Neural cell (in vitro differentiated cells): ENCODE measurements around the gene CPNE6. TPM values are rescaled to one million over a fixed set of nuclear protein-coding genes. Genes with fewer than 3 reads are reported as not detected.

Experiments
- H2AFZ ChIP-seq: fragments of 200-600, 300-800 bp; sonication (generic), shearing (Covaris generic); 2 replicates; pipeline ENCODE4 v1.6.0; 2014; ENCODE audit warnings: low read depth, mild to moderate bottlenecking, antibody characterized with exemption, low read length, moderate library complexity
- H3F3A ChIP-seq: fragments of 200-600 bp; shearing (Covaris generic); 2 replicates; pipeline ENCODE4 v1.6.1; 2016; ENCODE audit warnings: mild to moderate bottlenecking, moderate library complexity, mixed read lengths, antibody characterized with exemption, low read length; ENCODE audit not compliant: insufficient read depth, poor library complexity, severe bottlenecking
- H3K27ac ChIP-seq: fragments of 200-600, 300-800 bp; sonication (generic), shearing (Covaris generic); 2 replicates; pipeline ENCODE4 v1.5.1; 2014; ENCODE audit warnings: mild to moderate bottlenecking, low read length, moderate library complexity
- H3K27me3 ChIP-seq: fragments of 300-800, 200-600 bp; sonication (generic), shearing (Covaris generic); 2 replicates; pipeline ENCODE4 v1.6.0; 2014; ENCODE audit warnings: mild to moderate bottlenecking, low read depth, low read length, moderate library complexity; ENCODE audit not compliant: insufficient read depth
- H3K36me3 ChIP-seq: fragments of 300-800, 200-600 bp; sonication (generic), shearing (Covaris generic); 2 replicates; pipeline ENCODE4 v1.5.1; 2014; ENCODE audit warnings: mild to moderate bottlenecking, antibody characterized with exemption, low read length, moderate library complexity; ENCODE audit not compliant: insufficient read depth
- H3K4me2 ChIP-seq: fragments of 300-800, 200-600 bp; sonication (generic), shearing (Covaris generic); 2 replicates; pipeline ENCODE4 v1.6.0; 2014; ENCODE audit warnings: mild to moderate bottlenecking, low read length
- H3K4me3 ChIP-seq: fragments of 300-800, 200-600 bp; sonication (generic), shearing (Covaris generic); 2 replicates; pipeline ENCODE4 v1.5.1; 2014; ENCODE audit warnings: mild to moderate bottlenecking, low read length, moderate library complexity
- H3K79me2 ChIP-seq: fragments of 200-600 bp; shearing (Covaris generic); replicated peaks from 2 replicates; pipeline ENCODE4 v1.6.0; 2014; ENCODE audit warnings: mild to moderate bottlenecking, low read length, moderate library complexity; ENCODE audit not compliant: insufficient read depth
- H3K9ac ChIP-seq: fragments of 300-800, 200-600 bp; sonication (generic), shearing (Covaris generic); 2 replicates; pipeline ENCODE4 v1.6.1; 2016; ENCODE audit warnings: mild to moderate bottlenecking, low read length, mixed read lengths
- H3K9me2 ChIP-seq: fragments of 200-600 bp; shearing (Covaris generic); 2 replicates; pipeline ENCODE4 v1.6.1; 2016; ENCODE audit warnings: mild to moderate bottlenecking, low read length, mixed read lengths; ENCODE audit not compliant: insufficient read depth
- H3K9me3 ChIP-seq: fragments of 200-600, 300-800 bp; sonication (generic), shearing (Covaris generic); 2 replicates; pipeline ENCODE4 v1.6.1; 2016; ENCODE audit warnings: mild to moderate bottlenecking, mixed run types, low read length, moderate library complexity, mixed read lengths
- H4K20me1 ChIP-seq: fragments of 200-600 bp; shearing (Covaris generic); 2 replicates; pipeline ENCODE4 v1.6.1; 2016; ENCODE audit warnings: mild to moderate bottlenecking, mixed run types; ENCODE audit not compliant: insufficient read depth
- CTCF ChIP-seq: fragments of 450-650 bp; IDR thresholded peaks from 2 replicates; pipeline ENCODE4 v1.5.1; 2014; ENCODE audit warnings: antibody characterized with exemption, mild to moderate bottlenecking, moderate library complexity; ENCODE audit not compliant: poor library complexity, severe bottlenecking
- EP300 ChIP-seq: fragments of 450-650 bp; conservative IDR thresholded peaks from 2 replicates; pipeline ENCODE4 v1.6.1; 2014; ENCODE audit warnings: antibody characterized with exemption, mild to moderate bottlenecking, moderate library complexity; ENCODE audit not compliant: poor library complexity, severe bottlenecking
- EZH2 ChIP-seq: fragments of 200-600, 300-800 bp; shearing (Covaris generic), sonication (generic); IDR thresholded peaks from 2 replicates; pipeline ENCODE4 v1.6.1; 2014; ENCODE audit warnings: antibody characterized with exemption, low read length, borderline replicate concordance, mild to moderate bottlenecking; ENCODE audit not compliant: insufficient read depth, poor library complexity, severe bottlenecking
- MXI1 ChIP-seq: fragments of 450-650 bp; conservative IDR thresholded peaks from 2 replicates; pipeline ENCODE4 v1.6.1; 2014; ENCODE audit warnings: antibody characterized with exemption, mild to moderate bottlenecking; ENCODE audit not compliant: poor library complexity, severe bottlenecking
- POLR2AphosphoS5 ChIP-seq: IDR thresholded peaks from 2 replicates; pipeline ENCODE4 v1.6.1; 2012
- RAD21 ChIP-seq: fragments of 450-650 bp; conservative IDR thresholded peaks from 2 replicates; pipeline ENCODE4 v1.6.1; 2014; ENCODE audit warnings: antibody characterized with exemption, mild to moderate bottlenecking, moderate library complexity
- REST ChIP-seq: IDR thresholded peaks from 2 replicates; pipeline ENCODE4 v1.6.1; 2012; ENCODE audit warnings: borderline replicate concordance
- SMC3 ChIP-seq: fragments of 450-650 bp; conservative IDR thresholded peaks from 2 replicates; pipeline ENCODE4 v1.6.1; 2014; ENCODE audit warnings: antibody characterized with exemption, mild to moderate bottlenecking, moderate library complexity; ENCODE audit not compliant: poor library complexity
- TAF1 ChIP-seq: IDR thresholded peaks from 2 replicates; pipeline ENCODE4 v1.6.1; 2012; ENCODE audit warnings: low read depth
- polyA plus RNA-seq: library from polyadenylated mRNA; depleted of rRNA; stranded (reverse); fragments of >200 nt; gene quantifications from 2 replicates; pipeline ENCODE4 v1.2.3, GENCODE V29; 2014

The CPNE6 gene
- polyA plus RNA-seq, 1 donor from 2014 or later, result 4.1 TPM

DNA sequence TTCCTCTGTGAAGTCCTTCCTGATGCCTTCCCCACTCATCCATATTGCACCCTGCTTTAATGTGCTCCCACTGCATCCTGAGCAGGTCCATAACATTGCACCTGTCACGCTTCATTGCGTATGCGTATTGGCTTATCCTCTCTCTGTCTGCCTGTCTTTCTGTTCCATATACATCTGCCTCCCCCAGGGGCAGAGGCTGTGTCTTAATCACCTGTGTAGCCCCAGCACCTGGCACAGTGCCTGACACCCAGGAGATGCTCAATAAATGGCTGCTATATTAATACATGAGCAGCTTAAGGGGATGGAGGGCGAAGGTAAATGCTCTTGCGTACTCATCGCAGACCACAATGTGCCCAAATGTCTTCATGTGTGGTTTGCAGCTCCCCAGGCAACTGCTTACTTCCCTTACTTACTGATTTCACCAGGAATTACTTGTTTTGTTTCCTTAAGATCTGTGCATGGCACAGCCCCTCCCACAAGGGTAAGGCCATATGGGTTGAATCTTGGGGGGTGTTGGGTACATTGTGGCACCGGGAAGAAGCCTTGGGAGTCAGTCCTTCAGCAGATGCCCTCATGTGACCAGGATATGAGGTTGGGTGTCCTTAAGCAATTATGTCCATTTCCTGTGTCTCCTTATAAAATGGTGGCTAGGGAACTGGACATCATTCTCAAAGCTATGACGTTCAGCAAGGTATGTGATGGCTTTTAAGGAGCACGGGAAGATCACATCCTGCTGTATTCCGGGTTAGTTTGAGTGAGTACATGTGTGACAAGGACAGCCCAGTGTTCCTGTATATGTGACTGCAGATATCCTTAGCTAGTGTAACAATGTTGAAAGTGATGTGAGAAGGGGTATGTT lies 848 bp upstream of the CPNE6 start:
- no peaks in the 10 kb centered on the region for H3K27me3 ChIP-seq
- H2AFZ ChIP-seq, result no peak overlapping the region
- no peaks in the 10 kb centered on the region for H3K36me3 ChIP-seq
- H3K9me3 ChIP-seq, result no peaks in the 10 kb centered on the region
- H3K27ac ChIP-seq, result no peak overlapping the region
- no peaks in the 10 kb centered on the region for H3F3A ChIP-seq
- no peaks in the 10 kb centered on the region for H3K9me2 ChIP-seq
- no peak overlapping the region for H3K4me2 ChIP-seq
- no peaks in the 10 kb centered on the region for H4K20me1 ChIP-seq
- no peak overlapping the region for H3K4me3 ChIP-seq
- TF ChIP-seq TAF1 (no peak), MXI1 (no peak), SMC3 (no peak), POLR2AphosphoS5 (no peak), REST (no peak), EZH2 (no peak), CTCF (no peak), RAD21 (no peak), EP300 (no peak)
- no peaks in the 10 kb centered on the region for H3K79me2 ChIP-seq
- no peak overlapping the region for H3K9ac ChIP-seq

GRCh38 chr14:24071836-24072430 lies 571 bp downstream of the CPNE6 start:
- Histone ChIP-seq H3K9me2 (no peaks in the 10 kb centered on the region), H3K9ac (no peak overlapping the region), H3K27ac (no peak overlapping the region), H3K36me3 (no peaks in the 10 kb centered on the region), H3K79me2 (no peaks in the 10 kb centered on the region), H3K27me3 (no peaks in the 10 kb centered on the region), H3K4me2 (no peak overlapping the region), H3K4me3 (no peak overlapping the region), H3F3A (no peaks in the 10 kb centered on the region), H2AFZ (no peak overlapping the region), H3K9me3 (no peaks in the 10 kb centered on the region), H4K20me1 (no peaks in the 10 kb centered on the region)
- TF ChIP-seq MXI1 (no peak), EZH2 (no peak), EP300 (no peak), CTCF (no peak), REST (no peak), TAF1 (no peak), SMC3 (no peak), RAD21 (no peak), POLR2AphosphoS5 (no peak)
